IMR-90 (cell line): ENCODE results near the gene ADCY9.

Experiments
- NFE2L2 ChIP-seq: fragments of 150-350 bp; IDR thresholded peaks from 2 replicates; pipeline ENCODE4 v1.6.1; 2016; ENCODE audit warnings: low read depth, mild to moderate bottlenecking, low read length
- POLR2A ChIP-seq: IDR thresholded peaks from 2 replicates; pipeline ENCODE4 v1.6.1; 2012; ENCODE audit warnings: mild to moderate bottlenecking, low read depth, low read length
- RFX5 ChIP-seq: IDR thresholded peaks from 2 replicates; pipeline ENCODE4 v1.8.0; 2012; ENCODE audit warnings: low read depth, mild to moderate bottlenecking, low read length, moderate library complexity
- USF2 ChIP-seq: fragments of 150-350 bp; IDR thresholded peaks from 2 replicates; pipeline ENCODE4 v1.6.1; 2017; ENCODE audit warnings: mild to moderate bottlenecking, antibody characterized with exemption, low read length, low read depth
- TF ChIP-seq, protein P1 (sequence below): conservative IDR thresholded peaks from 2 replicates; pipeline ENCODE4 v1.5.1; 2012; ENCODE audit warnings: mild to moderate bottlenecking, low read depth, low read length, improper control_type of control experiment

DNA sequence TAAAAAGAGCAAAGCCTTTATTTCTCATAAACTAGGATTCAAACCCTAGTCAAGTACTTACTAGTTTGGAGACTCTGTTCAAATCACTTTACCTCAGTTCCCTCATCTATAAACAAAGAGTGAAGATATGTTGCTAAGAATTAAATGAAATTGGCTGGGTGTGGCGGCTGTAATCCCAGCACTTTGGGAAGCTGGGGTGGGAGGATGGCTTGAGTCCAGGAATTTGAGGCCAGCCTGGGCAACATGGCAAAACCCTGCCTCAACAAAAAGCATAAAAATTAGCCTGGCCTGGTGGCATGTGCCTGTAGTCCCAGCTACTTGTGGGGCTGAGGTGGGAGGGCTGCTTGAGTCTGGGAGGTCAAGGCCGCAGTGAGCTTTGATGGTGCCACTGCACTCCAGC lies 121.2 kb downstream of the ADCY9 start:
- TF ChIP-seq RFX5 = no peak
- TF ChIP-seq, protein P1, sequence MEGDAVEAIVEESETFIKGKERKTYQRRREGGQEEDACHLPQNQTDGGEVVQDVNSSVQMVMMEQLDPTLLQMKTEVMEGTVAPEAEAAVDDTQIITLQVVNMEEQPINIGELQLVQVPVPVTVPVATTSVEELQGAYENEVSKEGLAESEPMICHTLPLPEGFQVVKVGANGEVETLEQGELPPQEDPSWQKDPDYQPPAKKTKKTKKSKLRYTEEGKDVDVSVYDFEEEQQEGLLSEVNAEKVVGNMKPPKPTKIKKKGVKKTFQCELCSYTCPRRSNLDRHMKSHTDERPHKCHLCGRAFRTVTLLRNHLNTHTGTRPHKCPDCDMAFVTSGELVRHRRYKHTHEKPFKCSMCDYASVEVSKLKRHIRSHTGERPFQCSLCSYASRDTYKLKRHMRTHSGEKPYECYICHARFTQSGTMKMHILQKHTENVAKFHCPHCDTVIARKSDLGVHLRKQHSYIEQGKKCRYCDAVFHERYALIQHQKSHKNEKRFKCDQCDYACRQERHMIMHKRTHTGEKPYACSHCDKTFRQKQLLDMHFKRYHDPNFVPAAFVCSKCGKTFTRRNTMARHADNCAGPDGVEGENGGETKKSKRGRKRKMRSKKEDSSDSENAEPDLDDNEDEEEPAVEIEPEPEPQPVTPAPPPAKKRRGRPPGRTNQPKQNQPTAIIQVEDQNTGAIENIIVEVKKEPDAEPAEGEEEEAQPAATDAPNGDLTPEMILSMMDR = no peak
- TF ChIP-seq USF2 = no peak
- no peak for TF ChIP-seq NFE2L2
- no peak for TF ChIP-seq POLR2A
